Adipose tissue (tissue), 3 donors: ENCODE data around the gene SNCB. TPM values are rescaled to one million over a fixed set of nuclear protein-coding genes. Genes with fewer than 3 reads are reported as not detected.

Experiments used
- polyA plus RNA-seq, 3 donors: library from polyadenylated mRNA; stranded (reverse); fragments of 200-250 nt; gene quantifications; one replicate each; pipeline ENCODE4 v1.2.3, GENCODE V29; 2013
- donor health status: healthy with polysubstance abuse.
- donor health status: Bipolar disorder and iron deficiency.
- donor health status: healthy.

The SNCB gene
- polyA plus RNA-seq, 3 donors: 0.53 TPM; not detected in 2

Other genes starting within 250 kb of the SNCB start
- gene NOP16, start 241.9 kb downstream of the SNCB start, polyA plus RNA-seq: 10 to 100 TPM; 19.5 to 76.3 (median 25.1) TPM
- gene HIGD2A, start 241.8 kb downstream of the SNCB start, polyA plus RNA-seq: 100 to 1,000 TPM in 2 of 3 donors, 10 to 100 TPM in 1; 90.0 to 250 (median 202) TPM
- gene CLTB, start 214.0 kb downstream of the SNCB start, polyA plus RNA-seq: 100 to 1,000 TPM in 2 of 3 donors, 10 to 100 TPM in 1; 50.8 to 128 (median 105) TPM
- gene FAF2, start 182.1 kb downstream of the SNCB start, polyA plus RNA-seq: 10 to 100 TPM in 1 of 3 donors, 1 to 10 TPM in 2; 8.4 to 14.3 (median 9.9) TPM
- 10 to 100 TPM; 13.9 to 19.2 (median 17.0) TPM for gene RNF44, start 93.1 kb downstream of the SNCB start, polyA plus RNA-seq
- under 1 TPM; 0.07 to 0.42 (median 0.11) TPM for gene CDHR2, start 81.2 kb downstream of the SNCB start, polyA plus RNA-seq
- under 1 TPM; 0.34 to 0.59 (median 0.36) TPM for gene GPRIN1, start 20.4 kb downstream of the SNCB start, polyA plus RNA-seq
- gene EIF4E1B, start 141 bp upstream of the SNCB start, polyA plus RNA-seq: under 1 TPM in 1 of 3 donors, not detected in 2; 0.20 TPM
- gene TSPAN17, start 16.9 kb upstream of the SNCB start, polyA plus RNA-seq: 10 to 100 TPM; 16.2 to 20.9 (median 18.8) TPM
- under 1 TPM; 0.11 to 0.51 (median 0.24) TPM for gene UNC5A, start 180.0 kb upstream of the SNCB start, polyA plus RNA-seq